ENCODE measurements around the gene NRDE2.
A peak's percentile ranks its signal among the peaks of the same experiment; 100 is the strongest.

The NRDE2 gene

DNA sequence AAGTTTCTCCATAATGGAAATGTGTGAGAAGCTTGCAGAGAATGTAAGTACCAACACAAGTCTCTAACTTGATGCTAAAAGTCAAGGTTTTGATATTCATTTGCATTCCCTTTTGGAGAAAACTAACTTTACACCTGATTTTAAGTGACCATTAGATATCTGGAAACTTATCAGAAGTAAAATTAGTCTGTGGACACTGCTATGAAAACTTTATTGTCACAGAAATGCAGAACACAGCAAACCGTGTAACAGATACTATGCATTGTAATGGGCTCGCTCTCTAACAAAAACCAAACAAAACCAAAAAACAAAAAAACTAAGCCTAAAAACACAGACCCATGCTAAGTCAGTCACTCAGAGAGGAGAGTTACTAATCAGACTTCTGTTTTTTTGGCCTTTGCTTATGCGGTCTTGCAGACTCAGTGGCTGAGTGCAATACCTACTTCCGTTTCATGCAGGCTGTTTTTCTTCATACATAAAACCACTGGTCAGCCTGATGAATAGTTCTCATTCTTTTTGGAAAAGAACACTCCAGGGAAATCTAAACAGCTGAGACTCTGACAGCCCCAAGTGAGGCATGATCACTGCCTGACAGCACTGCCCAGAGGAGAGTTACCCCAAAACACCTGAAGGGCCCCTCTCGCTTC lies 35.7 kb downstream of the NRDE2 start:
- DNase-seq: no peak

- no peak for DNase-seq
These were observed 36.9 kb downstream of the NRDE2 start for GRCh38 chr14:90294872-90295271.

DNA sequence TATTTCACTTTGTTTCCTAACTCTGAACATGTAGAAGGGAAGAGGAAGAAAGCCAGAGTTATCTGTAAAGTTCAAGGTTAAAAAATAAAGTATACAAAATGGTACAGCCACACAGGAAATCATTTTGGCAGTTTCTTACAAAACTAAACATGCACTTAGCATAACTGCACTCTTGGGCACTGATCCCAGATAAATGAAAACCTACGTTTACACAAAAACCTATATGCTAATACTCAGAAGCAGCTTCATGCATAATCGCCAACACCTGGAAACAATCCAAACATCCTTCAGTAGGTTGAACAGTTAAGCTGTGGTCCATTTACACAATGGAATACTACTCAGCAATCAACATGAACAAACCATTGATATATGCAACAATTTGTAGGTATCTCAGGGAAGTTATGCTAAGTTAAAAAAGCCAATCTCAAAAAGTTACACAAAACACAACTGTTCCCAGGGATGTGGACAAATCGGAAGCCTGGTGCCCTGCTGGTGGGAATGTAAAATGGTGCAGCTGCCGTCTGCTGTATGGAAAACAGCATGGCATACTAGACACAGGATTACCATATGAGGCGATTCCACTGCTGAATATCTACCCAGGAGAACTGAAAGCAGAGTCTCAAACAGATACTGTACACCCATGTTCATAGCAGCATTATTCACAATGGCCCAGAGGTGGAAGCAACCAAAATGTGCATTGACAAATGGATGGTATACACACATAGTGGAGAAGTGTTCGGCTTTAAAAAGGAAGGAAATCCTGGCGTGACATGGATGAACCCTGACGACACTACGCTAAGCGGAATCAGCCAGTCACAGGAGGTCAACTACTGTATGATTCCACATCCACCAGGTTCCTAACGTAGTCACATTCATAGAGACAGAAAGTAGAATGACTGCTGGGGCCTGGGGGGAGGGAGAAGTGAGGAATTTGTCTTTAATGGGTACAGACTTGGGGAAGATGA lies 37.7 kb downstream of the NRDE2 start:
- no peak for DNase-seq

DNA sequence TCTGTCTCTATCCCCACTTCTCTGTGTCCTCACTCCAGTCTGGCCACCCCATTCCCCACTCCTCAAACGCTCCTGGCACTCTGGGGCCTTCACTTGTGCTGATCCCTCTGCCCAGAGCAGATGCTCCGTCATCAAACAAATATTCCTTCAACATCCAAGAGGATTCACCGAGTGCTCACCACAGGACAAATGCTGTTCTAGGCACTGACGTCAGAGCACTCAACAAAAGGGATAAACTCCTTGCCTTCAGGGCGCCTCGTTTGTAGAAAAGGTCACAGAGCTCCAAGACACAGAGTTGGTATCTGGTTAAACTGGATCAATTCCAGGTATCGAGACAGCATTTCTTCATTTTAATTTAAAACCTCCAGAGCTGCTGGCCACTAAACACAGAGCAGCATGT lies 40.0 kb downstream of the NRDE2 start:
- DNase-seq: no peak

DNA sequence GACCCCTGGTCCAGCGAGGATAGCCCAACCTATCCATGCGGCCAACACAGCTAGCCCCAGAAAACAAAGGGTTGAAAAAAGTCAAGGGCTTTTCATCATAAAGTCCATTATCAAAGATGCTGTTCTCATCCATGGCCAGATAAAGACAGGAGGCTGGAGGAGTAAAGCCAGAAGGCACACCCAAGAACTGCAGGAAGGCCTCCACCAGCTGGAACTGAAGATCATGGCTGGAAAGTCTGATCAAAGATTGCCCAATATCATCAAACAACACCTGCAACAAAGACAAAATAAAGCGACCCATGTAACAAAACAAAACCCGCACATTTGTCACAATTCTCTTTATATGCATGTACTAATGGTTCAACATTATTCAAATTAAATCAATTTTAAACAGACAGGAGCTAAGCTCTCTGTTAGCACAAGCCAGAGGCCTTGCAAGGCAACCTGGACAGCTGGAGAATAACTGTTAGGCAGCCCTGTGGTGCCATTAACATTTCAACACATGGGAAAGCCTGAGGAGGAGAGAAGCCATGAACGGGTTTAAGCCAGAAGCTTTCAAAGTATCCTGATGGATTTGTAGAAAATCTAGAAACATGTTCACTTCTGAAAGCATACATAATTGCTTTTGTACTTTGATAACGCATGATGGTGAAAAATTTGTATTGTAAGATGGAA lies 41.3 kb downstream of the NRDE2 start:
- DNase-seq: no peak

GRCh38 chr14:90288651-90289355 lies 42.9 kb downstream of the NRDE2 start:
- no peak for DNase-seq

- no peak for DNase-seq
These were observed 44.0 kb downstream of the NRDE2 start for GRCh38 chr14:90287791-90288190.

DNA sequence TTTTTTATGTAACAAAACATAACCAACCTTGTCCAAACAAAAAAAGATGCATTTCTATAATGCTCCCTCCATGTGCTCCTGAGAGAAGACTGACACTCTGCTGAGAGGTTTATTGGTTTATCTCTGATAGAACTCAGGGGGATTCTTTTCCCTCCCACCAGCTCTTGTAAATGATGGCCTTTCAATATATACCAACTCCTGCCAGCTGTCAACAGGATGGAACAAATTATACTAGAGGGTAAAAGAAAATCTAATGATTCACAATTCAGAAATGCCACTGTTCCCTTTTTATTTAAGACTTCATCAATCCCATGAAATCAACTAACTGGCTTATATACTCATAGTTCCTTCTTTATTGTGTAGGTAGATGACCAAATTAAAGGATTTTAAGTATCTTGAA lies 50.0 kb downstream of the NRDE2 start:
- peak; percentile 40 for DNase-seq

- peak; percentile 82 for DNase-seq
These were observed 50.5 kb downstream of the NRDE2 start for GRCh38 chr14:90281261-90281660.

DNA sequence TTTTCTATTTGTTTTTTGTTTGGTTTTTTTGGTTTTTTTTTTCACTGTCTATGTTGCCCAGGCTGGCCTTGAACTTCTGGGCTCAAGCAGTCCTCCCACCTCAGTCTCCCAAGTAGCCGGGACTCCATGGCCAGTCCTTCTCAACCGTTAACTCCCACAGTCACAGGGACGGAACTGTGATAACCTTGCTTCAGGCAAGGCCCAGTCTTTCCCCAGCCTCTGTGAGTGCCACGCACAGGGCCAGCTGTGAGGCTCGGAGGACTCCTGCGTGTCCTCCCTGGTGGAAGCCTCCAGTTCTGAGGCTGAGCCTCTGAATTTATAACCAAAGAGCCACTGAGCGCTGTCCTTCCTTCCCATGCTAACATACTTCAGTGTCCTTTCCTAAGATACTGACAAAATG lies 51.6 kb downstream of the NRDE2 start:
- DNase-seq: no peak

GRCh38 chr14:90278199-90279175 lies 53.3 kb downstream of the NRDE2 start:
- DNase-seq: no peak

- no peak for DNase-seq
These were observed 54.1 kb downstream of the NRDE2 start for GRCh38 chr14:90277581-90278198.

DNA sequence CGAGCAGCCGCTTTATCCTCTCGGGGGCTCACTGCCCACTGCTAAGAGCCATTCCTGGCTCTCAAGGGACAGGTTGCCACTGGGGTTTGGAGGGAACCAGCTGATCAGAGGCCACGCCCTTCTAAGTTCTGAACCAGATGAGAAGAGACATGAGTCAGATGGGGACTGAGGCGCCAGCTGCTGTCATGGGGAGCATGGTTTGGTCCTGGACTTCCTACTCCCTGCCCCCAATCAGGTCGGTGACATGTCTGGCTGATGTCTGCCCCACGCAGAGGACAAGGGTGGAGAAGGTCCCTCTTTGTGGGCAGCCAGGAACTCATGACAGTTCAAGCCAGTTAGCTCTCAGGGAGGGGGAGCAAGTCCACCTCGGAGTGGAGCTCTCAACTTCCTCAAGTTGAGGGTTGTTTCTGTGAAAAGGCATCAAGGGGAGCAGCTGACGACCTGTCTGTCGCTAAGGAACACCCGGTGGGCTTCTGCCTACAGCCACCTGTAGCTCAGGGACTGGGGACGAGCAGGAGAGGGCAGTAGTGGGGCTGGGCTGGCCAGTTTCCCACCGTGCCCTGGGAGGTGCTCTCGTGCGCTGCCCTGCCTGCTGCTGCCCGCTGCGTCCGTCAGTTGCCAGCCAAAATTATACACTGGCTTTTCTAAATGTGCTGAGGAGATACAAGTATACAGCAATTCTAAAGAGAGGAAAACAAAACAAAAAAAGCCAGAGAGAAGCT lies 54.9 kb downstream of the NRDE2 start:
- no peak for DNase-seq

DNA sequence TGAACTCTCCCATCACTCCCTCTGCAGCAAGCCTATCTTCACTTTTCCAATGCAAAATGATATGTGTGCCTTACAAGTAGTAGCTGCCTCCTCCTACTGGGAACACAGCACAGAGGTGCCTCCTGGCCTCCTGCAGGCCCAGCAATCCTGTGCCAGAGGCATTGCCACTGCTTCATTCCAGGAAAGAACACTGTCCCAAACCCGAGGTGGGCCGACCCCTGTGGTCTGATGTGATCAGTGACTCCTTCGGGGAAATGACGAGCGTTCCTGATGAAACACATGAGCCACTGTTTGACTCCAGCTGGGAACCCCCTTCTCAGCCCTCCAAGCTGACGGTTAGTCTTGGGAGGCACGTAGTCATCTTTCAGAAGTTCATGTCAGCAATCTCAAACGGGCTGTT lies 55.9 kb downstream of the NRDE2 start:
- DNase-seq: peak; percentile 29

DNA sequence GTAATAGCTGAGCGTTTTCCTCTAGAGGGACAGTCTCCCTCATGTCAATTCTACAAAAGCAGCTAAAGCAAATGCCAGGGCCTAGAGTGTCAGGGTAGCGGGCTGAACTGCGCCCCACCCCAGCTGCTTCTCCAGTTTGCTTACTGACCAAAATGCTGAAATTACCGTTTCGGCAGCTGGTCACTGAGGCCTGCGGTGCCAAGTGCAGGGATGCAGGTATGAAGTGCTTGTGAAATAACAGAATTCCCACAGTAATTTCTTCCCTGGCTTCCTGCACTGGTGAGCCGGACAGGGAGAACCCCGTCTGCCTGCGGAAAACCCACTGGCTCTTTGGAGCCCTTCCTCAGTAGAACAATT lies 56.3 kb downstream of the NRDE2 start:
- no peak for DNase-seq

GRCh38 chr14:90274808-90275457 lies 56.8 kb downstream of the NRDE2 start:
- DNase-seq: peak; percentile 45

DNA sequence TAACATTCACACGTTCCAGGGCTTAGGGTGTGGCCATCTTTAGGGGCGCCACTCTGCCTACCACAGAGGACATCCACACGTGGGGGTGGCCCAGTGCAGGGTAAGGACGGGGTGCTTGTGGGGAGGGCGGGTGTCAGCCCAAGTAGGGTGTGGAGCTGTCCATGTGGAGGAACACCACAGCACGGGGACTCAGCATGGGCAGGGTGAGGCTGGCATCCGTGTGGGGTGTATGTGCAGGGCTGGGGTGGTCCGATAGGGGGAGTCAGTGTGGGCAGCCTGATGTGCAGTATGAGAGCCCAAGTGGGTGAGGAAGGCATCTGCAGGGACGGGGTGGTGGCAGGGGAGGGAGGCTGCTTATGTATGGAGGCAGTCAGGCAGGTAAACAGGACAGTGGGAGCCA lies 57.7 kb downstream of the NRDE2 start:
- no peak for DNase-seq

- DNase-seq: no peak
These were observed 58.2 kb downstream of the NRDE2 start for GRCh38 chr14:90273532-90273931.

DNA sequence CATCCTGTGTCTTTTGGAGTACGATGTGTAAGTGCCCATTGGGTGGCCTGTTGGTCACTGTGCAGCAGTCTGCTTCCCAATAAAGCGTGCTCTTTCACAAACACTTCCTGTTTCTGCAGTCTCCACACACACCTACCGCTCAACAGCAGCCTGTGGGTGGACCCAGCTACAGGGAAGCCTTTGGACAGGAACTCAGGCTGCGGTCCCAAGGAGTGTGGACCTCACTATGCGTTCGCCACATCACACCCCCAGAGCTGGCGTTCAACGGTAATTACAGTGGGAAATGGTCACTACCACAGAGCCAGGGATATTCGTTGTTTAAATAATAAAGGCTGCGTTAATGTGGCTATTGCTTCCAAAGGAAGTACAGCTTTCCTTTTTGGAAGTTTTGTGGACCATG lies 59.2 kb downstream of the NRDE2 start:
- no peak for DNase-seq

DNA sequence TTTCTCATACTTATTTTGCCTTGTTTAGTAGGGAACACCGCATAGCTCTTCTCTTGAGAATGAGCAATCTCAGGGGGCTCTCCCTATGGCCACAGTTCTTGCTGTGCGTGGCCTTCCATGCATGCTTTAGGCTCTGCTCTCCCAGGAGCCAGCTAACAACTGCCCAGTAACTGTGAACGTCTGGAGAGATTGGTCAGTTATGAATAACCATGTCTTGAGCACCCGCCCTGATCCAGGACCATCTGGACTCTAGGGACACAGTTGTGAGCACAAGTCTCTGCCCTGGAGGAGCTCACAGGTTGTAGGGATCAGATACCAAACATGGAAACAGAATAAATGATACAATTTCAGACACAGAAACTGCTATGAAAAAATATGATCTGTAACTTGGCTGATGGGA lies 63.3 kb downstream of the NRDE2 start:
- DNase-seq: no peak

Data from fibroblast of skin of abdomen (primary cell).